Measurements from ENCODE around the gene RS1.

RS1 gene

DNA sequence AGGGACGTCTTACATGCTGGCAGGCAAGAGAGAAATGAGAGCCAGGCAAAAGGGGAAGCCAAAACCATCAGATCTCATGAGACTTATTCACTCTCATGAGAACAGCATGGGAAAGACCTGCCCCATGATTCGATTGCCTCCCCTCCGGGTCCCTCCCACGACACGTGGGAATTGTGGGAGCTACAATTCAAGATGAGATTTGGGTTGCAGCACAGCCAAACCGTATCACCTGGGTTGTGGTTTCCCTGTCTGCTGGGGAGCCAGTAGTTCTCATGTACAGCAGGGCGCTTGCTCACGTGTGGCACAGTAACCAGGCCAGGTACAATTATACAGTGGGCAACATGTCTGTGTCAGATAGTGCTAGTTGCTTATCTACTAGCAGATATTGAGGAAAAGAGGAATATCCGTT lies 11.1 kb upstream of the RS1 start:
- H3K9me3 ChIP-seq (ENCODE audit: insufficient read depth, low read length) = no peaks in the 10 kb centered on the region
- H2AFZ ChIP-seq (ENCODE audit: low read depth, low read length) = no peak overlapping the region
- H3K27me3 ChIP-seq (ENCODE audit: low read depth, low read length) = no peaks in the 10 kb centered on the region
- no peak overlapping the region for H3K4me3 ChIP-seq (ENCODE audit: low read length)
- no peak overlapping the region for H3K4me2 ChIP-seq (ENCODE audit: low read length)
- peaks cover 19% of the 10 kb centered on the region for H3K4me1 ChIP-seq (ENCODE audit: low read length)
- TF ChIP-seq, protein P1, sequence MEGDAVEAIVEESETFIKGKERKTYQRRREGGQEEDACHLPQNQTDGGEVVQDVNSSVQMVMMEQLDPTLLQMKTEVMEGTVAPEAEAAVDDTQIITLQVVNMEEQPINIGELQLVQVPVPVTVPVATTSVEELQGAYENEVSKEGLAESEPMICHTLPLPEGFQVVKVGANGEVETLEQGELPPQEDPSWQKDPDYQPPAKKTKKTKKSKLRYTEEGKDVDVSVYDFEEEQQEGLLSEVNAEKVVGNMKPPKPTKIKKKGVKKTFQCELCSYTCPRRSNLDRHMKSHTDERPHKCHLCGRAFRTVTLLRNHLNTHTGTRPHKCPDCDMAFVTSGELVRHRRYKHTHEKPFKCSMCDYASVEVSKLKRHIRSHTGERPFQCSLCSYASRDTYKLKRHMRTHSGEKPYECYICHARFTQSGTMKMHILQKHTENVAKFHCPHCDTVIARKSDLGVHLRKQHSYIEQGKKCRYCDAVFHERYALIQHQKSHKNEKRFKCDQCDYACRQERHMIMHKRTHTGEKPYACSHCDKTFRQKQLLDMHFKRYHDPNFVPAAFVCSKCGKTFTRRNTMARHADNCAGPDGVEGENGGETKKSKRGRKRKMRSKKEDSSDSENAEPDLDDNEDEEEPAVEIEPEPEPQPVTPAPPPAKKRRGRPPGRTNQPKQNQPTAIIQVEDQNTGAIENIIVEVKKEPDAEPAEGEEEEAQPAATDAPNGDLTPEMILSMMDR (IDR thresholded peaks at IDR 0.05; ENCODE audit: low read depth, low read length) = no peak
- no peak for TF ChIP-seq EZH2phosphoT487 (IDR thresholded peaks at IDR 0.05; ENCODE audit: low read depth)
- H3K36me3 ChIP-seq (replicated peaks; ENCODE audit: low read depth, low read length) = no peaks in the 10 kb centered on the region
- H3K9ac ChIP-seq (ENCODE audit: low read length) = no peak overlapping the region
- H4K20me1 ChIP-seq (ENCODE audit: insufficient read depth, low read length) = no peaks in the 10 kb centered on the region
- no peaks in the 10 kb centered on the region for H3K79me2 ChIP-seq (ENCODE audit: low read length)
- no peak overlapping the region for H3K27ac ChIP-seq (ENCODE audit: low read length)

DNA sequence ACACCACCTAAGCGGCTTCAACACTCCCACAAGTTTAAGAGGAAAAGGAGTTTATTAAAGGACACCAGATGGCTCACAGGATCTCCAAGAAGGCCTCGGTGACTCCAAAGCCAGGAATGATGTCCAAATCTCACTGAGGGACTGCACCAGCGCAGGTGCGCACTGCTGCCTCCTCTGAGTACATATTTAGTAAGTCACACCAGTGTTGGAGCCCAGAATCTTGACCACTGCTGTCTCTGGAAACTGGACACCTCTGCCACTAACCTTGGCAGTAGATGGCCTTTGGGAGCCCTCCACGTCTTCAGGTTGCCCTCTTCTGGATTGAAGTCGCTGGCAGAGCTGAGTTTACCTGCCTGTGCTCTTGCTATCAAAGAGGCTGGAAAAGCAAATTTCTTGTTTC lies 10.1 kb upstream of the RS1 start:
- peaks cover 17% of the 10 kb centered on the region for H3K4me1 ChIP-seq (ENCODE audit: low read length)
- H3K27me3 ChIP-seq (ENCODE audit: low read depth, low read length) = no peaks in the 10 kb centered on the region
- H3K4me3 ChIP-seq (ENCODE audit: low read length) = no peak overlapping the region
- H3K9me3 ChIP-seq (ENCODE audit: insufficient read depth, low read length) = no peaks in the 10 kb centered on the region
- no peaks in the 10 kb centered on the region for H3K79me2 ChIP-seq (ENCODE audit: low read length)
- no peaks in the 10 kb centered on the region for H4K20me1 ChIP-seq (ENCODE audit: insufficient read depth, low read length)
- no peak overlapping the region for H2AFZ ChIP-seq (ENCODE audit: low read depth, low read length)
- no peak overlapping the region for H3K9ac ChIP-seq (ENCODE audit: low read length)
- no peak overlapping the region for H3K4me2 ChIP-seq (ENCODE audit: low read length)
- H3K36me3 ChIP-seq (replicated peaks; ENCODE audit: low read depth, low read length) = no peaks in the 10 kb centered on the region
- no peak overlapping the region for H3K27ac ChIP-seq (ENCODE audit: low read length)
- no peak for TF ChIP-seq EZH2phosphoT487 (IDR thresholded peaks at IDR 0.05; ENCODE audit: low read depth)
- TF ChIP-seq, protein P1 (IDR thresholded peaks at IDR 0.05; ENCODE audit: low read depth, low read length) = no peak

DNA sequence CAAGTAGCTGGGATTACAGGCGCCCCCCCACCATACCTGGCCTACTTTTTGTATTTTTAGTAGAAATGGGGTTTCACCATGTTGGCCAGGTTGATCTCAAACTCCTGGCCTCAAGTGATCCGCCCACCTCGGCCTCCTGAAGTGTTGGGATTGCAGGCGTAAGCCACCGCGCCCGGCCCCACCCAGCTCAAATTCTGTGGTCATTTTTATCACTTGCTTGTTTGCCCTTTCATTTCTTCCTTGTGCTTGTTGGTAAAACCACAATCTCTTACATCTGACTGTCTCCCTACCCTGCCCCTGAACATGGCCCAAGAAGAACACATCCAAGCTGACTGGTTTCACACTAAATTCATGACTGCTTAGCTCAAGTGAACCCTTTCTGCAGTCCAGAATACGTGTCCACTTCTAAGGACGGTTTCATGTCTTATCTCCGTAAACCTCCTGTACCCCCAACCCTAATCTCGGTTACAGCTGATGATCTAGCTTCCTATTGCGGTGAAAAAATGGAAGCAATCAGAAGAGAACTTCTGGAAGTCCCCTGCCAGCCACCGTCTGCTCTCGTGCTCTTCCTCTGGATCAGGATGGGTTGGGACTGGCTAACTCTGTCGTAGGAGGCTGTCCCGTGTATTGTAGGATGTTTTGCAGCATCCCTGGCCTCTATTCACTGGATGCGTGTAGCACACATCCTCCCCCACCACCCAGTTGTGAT lies 5.4 kb upstream of the RS1 start:
- Histone ChIP-seq H3K4me2 (ENCODE audit: low read length) (no peak overlapping the region), H3K4me3 (ENCODE audit: low read length) (no peak overlapping the region), H3K27ac (ENCODE audit: low read length) (no peak overlapping the region), H3K4me1 (ENCODE audit: low read length) (peaks cover 6% of the 10 kb centered on the region), H3K27me3 (ENCODE audit: low read depth, low read length) (no peaks in the 10 kb centered on the region), H2AFZ (ENCODE audit: low read depth, low read length) (no peak overlapping the region), H4K20me1 (ENCODE audit: insufficient read depth, low read length) (no peaks in the 10 kb centered on the region), H3K9ac (ENCODE audit: low read length) (no peak overlapping the region), H3K9me3 (ENCODE audit: insufficient read depth, low read length) (no peaks in the 10 kb centered on the region), H3K36me3 (replicated peaks; ENCODE audit: low read depth, low read length) (no peaks in the 10 kb centered on the region), H3K79me2 (ENCODE audit: low read length) (no peaks in the 10 kb centered on the region)
- no peak for TF ChIP-seq EZH2phosphoT487 (IDR thresholded peaks at IDR 0.05; ENCODE audit: low read depth)
- TF ChIP-seq, protein P1 (IDR thresholded peaks at IDR 0.05; ENCODE audit: low read depth, low read length) = no peak

DNA sequence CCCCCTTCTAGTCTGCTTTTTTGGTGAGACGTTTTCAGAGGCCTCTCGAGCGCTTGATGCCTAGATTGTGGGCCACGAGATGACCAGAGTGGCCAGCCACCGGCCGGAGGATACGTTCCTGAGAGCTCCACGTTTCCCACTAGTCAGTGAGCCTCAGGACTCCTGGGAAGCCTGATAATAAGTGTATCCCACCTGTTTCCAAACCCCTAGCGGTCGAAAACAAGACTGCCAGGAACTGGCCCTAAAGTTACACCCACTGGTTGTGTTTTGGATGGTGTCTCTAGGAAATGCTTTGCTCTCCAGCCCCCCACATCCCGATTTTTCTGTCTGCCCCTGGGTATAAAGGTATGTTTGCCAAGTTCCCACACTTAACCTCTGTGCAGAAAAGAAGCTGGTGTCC lies 4.6 kb upstream of the RS1 start:
- peaks cover 6% of the 10 kb centered on the region for H3K4me1 ChIP-seq (ENCODE audit: low read length)
- no peaks in the 10 kb centered on the region for H3K27me3 ChIP-seq (ENCODE audit: low read depth, low read length)
- no peaks in the 10 kb centered on the region for H3K36me3 ChIP-seq (replicated peaks; ENCODE audit: low read depth, low read length)
- no peak overlapping the region for H3K4me3 ChIP-seq (ENCODE audit: low read length)
- H3K9ac ChIP-seq (ENCODE audit: low read length) = no peak overlapping the region
- no peak overlapping the region for H2AFZ ChIP-seq (ENCODE audit: low read depth, low read length)
- H3K27ac ChIP-seq (ENCODE audit: low read length) = no peak overlapping the region
- H4K20me1 ChIP-seq (ENCODE audit: insufficient read depth, low read length) = no peaks in the 10 kb centered on the region
- TF ChIP-seq, protein P1 (IDR thresholded peaks at IDR 0.05; ENCODE audit: low read depth, low read length) = no peak
- TF ChIP-seq EZH2phosphoT487 (IDR thresholded peaks at IDR 0.05; ENCODE audit: low read depth) = no peak
- H3K9me3 ChIP-seq (ENCODE audit: insufficient read depth, low read length) = no peaks in the 10 kb centered on the region
- H3K4me2 ChIP-seq (ENCODE audit: low read length) = no peak overlapping the region
- H3K79me2 ChIP-seq (ENCODE audit: low read length) = no peaks in the 10 kb centered on the region
